GM19397 (cell line): Measurements from ENCODE around the gene FAM171A1.
"Not testable (repeated sequence)": the region's sequence is repeated elsewhere in the genome, so short reads cannot be mapped to it uniquely, and the experiment has no call there.

Experiments used
- ATAC-seq: cut with Tn5 transposase; IDR thresholded peaks from one replicate; pipeline ENCODE4 v1.9.1; 2021; ENCODE audit warnings: mild to moderate bottlenecking, moderate library complexity; ENCODE audit not compliant: unreplicated experiment

The FAM171A1 gene

DNA sequence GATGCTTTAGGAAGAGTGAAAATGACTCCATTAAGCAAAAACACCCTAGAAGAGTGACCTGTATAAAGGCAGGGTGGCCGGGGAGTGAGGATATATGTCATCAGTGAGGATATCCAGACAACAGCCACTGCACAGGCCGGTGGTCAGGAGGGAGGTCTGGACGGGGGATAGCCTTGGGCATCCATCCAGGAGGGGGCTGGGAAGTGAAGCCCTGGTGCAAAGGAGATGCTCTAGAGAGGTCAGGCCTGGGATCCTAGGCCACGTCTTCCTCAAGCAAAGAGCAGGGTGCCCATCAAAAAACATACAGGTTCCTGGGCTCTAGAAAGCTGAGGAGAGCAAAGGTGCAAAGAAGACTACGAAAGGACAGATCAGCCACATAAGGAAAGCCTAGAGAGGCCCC lies 25.6 kb downstream of the FAM171A1 start:
- ATAC-seq: no peak

DNA sequence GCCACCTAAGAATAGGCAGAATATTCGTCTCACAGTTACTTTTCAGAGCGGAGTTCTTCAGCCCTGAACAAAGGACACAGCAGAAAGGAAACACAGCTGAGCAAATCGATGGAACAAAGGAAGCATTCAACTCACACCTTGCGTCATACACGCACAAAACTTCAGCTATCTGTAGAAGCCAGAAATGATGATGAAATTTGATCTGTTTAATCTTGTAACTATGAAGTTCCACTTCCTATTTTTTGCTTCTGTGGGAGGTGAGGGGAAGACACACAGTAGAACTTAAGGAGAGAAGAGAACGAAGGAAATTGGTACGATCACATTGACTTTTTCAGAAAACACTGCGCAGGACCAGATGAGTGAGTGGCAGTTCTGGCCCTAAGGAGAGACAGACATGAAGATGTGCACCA lies 26.2 kb downstream of the FAM171A1 start:
- no peak for ATAC-seq

DNA sequence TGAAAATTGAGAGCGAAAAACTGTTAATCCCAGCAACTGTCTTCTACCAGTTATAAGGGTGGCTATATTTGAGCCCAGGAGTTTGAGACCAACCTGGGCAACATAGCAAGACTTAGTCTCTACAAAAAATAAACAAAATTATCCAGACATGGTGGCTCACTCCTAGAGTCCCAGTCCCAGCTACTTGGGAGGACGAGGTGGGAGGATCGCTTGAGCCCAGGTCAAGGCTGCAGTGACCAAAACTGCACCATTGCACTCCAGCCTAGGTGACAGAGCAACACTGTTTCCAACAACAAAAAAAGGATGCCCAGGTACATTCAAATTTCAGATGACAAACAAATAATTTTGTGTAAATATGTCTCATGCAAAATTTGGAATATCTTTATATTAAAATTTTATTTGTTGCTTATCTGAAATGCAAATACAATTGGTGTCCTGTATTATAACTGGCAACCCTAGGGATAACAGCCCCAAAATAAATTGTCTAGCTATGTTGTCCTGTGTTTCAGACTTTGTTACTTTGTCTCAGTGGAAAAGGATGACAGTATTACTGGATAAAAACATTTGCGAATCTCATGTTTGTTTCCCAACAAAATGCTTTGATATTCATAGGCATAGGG lies 26.7 kb downstream of the FAM171A1 start:
- no peak for ATAC-seq

DNA sequence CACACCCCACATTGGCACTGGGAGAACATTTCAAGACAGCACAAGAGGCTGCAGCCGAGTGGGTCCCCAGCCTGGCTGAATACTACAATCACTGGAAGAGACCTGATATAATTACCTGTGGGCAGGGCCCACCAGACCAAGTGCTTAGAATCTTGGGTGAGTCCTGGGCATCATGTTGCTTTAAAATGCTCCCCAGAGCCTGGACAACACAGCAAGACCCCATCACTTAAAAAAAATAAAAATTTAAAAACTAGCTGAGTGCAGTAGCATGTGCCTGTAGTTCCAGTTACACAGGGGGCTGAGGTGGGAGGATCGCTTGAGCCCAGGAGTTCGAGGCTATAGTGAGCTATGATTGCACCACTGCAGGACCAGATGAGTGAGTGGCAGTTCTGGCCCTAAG lies 28.1 kb downstream of the FAM171A1 start:
- ATAC-seq: no peak

DNA sequence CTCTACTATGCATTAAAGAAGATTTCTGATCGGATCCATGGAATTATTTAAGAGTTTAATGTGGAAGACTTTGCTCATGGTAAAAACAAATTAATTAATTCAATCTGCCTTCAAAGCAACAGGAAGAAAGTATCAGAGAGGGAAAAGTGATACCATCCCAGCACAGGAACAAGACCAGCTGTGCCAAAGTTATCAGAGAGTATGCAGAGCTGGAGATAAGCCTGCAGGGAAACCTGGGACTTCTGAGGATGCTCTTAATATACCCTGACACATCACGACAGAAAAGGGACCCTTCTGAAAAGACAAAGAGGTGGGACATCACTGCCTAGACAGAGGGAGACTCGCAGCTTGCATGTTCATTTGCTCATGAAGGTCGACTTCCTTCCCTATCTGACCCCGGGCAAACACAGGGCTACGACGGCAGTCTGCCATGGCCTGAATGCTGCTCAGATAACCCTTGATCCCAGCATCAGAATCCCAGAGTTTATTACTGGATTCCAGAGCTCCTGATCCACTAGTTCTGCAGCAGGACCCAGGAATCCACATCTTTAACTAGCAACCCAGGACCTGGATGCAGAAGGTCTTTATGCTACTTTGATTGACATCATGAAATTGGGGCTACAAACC lies 29.5 kb downstream of the FAM171A1 start:
- no peak for ATAC-seq

DNA sequence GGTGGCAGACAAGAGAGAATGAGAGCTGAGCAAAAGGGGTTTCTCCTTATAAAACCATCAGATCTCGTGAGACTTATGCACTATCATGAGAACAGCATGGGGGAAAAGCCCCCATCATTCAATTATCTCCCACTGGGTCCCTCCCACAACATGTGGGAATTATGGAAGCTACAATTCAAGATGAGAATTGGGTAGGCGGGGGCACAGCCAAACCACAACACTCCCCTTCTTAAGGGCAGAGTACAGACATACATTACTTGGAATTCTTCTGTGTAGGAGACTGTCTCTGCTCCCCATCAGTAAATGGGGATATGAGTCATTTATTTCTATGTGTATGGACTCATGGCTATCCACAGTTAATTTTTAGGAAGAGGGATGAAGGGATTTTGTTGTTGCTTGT lies 31.2 kb downstream of the FAM171A1 start:
- ATAC-seq: no peak

DNA sequence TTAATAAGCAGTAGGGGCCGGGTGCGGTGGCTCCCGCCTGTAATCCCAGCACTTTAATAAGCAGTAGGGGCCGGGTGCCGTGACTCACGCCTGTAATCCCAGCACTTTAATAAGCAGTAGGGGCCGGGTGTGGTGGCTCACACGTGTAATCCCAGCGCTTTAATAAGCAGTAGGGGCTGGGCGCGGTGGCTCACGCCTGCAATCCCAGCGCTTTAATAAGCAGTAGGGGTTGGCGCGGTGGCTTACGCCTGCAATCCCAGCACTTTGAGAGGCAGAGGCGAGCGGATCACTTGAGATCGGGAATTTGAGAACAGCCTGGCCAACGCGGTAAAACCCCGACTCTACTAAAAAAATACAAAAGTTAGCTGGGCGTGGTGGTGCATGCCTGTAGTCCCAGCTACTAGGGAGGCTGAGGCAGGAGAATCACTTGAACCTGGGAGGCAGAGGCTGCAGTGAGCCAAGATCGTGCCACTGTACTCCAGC lies 33.6 kb downstream of the FAM171A1 start:
- ATAC-seq: not testable (repeated sequence)

DNA sequence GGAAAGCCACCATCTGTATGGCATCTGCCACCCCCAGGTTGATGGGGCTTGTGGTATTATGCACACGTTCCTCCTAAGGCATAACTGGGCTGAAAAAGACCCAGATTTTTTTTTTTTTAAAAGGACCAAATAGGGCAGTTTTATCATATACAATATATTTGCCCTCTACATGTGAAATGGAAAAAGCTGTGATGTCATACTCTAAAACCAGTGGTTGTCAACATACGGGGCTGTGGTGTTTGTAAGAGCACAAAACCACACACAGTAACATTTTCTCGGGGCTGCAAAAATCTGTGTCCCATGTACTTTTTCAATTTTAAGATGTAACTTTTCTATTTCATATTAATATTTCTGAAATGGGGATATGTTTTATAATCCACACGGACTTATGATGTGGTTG lies 34.9 kb downstream of the FAM171A1 start:
- no peak for ATAC-seq

DNA sequence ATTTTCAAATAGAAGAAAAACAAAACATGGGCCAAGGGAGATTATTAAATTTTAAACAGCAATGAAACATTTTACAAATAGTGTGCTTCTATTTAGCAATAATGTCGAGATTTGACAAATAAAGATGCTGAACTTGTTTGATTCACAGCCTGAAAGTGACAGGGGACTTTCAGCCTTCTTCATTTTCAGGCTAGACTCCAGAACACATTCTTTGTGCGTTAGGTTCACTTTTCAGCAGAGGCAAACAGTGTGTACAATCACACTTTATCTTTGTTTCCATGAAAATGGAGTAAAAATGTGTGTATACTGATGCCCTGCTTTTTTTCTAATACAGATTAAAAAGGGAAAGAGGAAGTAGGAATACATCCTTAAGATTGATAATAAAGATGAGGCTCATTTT lies 35.6 kb downstream of the FAM171A1 start:
- no peak for ATAC-seq

DNA sequence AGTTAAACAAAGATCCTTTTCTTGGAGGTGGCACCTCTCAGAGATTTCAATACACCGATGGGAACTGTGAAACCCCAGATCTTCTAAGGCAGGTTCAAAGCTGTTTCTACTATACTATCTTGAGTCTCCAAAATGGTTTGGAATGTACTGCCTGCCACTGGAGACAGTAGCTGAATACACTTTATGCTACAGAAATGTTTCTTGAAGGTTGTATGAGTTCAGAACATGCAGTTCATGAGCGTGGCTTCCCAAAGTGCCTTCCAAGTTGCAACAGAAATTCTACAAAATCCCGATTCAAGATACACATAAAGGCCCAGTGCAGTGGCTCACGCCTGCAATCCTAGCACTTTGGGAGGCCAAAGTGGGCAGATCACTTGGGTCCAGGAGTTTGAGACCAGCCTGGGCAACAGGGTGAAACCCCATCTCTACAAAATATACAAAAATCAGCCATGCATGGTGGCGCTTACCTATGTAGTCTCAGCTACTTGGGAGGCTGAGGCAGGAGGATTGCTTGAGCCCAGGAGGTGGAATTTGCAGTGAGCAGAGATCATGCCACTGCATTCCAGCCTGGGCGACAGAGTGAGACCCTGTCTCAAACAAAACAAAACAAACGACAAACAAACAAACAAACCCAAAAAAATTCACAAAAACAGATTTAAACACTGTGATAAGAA lies 36.3 kb downstream of the FAM171A1 start:
- no peak for ATAC-seq

DNA sequence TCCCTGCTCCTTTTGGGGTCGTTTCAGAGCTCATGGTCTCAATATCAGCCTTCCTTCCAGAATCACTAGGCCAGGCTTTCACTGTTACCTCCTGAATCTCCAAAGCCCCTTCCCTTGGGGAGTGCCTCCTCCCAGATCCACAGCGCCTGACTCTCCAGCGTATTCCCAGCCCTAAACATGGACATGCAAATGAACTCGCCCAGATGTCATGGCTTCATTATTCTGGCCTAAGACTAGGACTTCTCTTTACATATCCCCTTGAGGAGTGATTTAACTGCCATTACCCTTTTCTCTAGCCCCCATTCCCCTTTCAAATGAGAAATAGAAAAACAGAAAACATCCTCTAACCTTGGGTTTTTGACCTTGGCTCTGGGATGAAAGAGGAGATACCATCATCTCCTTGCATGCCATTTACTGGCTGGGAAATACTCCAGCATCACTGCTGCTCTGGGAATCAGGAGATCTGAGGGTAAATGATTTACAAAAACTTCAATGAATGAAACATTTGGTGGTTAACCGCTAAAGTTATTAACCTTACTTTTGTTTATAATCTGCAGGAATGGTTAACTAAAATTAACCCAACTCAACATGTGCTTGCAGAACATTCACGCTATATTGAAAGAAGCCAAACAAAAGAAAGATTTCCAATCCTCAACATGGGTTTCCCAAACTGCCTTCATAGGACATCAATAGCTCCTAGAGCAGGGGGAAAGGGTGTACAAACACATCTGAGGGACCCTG lies 37.0 kb downstream of the FAM171A1 start:
- ATAC-seq: no peak

DNA sequence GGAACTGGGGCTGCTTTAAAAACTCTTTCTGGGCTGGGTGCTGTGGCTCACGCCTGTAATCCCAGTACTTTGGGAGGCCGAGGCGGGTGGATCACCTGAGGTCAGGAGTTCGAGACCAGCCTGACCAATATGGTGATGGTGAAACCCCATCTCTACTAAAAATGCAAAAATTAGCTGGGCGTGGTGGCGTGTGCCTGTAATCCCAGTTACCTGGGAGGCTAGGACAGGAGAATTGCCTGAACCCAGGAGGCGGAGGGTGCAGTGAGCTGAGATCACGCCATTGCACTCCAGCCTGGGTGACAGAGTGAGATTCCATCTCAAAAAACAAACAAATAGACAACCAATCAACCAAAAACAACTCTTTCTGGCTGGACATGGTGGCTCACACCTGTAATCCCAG lies 37.9 kb downstream of the FAM171A1 start:
- ATAC-seq: not testable (repeated sequence)

DNA sequence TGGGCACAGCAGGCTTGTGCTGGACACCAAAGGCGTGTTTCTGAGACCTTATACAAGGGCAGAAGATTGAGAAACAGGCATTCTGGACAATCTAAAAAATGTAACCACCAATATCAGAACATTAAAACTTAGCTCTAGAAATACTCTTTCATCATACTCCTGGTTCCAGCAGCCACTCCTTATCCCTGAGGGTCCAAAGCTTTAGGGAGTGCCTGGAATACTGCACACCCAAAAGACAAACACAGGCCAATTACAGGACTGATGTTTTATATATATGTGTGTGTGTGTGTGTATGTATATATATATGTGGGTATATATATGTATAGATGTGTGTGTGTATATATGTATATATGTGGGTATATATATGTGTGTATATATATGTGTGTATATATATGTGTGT lies 39.6 kb downstream of the FAM171A1 start:
- no peak for ATAC-seq

DNA sequence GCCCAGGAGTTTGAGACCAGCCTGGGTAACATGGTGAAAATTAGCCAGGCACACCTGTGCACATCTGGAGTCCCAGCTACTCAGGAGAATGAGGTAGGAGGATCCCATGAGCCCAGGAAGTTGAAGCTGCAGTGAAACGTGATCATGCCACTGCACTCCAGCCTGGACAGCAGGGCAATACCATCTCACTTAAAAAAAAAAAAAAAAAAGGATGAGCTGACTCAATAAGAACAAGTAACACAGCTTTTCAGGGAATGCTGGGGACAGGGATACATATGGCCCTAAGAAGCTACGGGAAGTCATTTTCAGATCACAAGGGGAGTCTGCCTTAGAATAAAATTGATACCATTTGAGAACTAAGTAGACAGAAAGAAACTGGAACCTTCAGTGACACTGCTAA lies 41.7 kb downstream of the FAM171A1 start:
- no peak for ATAC-seq

DNA sequence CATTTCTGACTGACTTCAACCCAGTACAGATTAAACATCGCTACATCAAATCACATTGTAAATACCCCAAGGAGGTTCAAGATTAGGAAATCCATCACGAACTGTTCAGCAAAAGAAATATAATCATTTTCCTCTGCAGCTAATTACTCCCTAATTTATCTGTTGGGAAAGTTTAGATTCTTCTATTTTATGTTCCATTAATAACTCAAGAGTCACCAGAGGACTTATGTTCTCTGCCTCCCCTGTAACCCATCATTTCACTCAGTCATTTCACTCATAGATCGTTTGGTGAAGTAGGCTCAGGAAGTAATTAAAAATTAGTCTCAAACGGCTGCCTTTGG lies 45.2 kb downstream of the FAM171A1 start:
- no peak for ATAC-seq

DNA sequence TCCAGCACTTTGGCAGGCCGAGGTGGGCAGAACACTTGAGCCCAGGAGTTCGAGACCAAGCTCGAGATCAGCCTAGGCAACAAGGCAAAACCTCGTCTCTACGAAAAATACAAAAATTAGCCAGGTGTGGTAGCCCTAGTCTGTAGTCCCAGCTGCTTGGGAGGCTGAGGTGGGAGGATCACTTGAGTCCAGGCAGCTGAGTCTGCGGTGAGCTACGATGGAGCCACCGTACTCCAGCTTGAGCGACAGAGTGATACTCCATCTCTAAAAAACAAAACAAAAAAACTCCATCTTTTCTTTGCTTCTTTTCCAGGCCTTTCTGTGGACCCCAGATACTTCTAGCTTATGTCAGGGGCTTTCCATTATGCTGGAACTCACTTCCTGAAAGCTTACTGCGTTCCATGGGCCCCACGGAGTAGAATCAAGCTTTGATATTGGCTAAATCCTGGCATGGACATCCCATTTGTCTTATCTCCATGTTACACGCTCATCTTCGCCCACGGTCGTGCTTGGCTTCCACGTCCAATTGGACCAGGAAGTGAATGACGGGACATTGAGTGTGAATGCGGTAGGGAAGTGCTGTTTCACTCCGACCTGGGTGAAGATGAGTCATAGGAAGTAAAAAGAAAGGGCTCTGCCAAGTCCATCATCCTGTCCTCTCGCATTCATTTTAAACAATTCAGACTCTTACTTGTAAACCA lies 45.7 kb downstream of the FAM171A1 start:
- ATAC-seq: no peak

DNA sequence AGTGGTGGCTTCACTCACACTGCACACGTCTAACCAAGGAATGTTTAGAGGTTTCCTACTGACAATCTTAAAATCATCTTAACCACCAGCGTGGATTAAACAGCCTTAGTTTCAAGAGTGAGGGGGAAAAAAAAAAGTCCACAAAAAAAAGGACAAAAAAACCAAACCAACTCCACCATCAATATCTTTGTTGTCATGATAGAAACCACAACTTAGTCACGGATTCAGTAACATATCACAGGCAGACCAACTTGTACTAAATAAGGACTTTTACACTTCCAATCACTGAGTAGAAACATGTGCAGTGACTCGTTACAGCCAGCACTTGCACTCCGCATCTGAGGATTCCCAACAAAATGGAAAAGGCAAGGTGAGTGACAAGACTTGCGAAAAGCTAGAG lies 46.5 kb downstream of the FAM171A1 start:
- ATAC-seq: no peak

DNA sequence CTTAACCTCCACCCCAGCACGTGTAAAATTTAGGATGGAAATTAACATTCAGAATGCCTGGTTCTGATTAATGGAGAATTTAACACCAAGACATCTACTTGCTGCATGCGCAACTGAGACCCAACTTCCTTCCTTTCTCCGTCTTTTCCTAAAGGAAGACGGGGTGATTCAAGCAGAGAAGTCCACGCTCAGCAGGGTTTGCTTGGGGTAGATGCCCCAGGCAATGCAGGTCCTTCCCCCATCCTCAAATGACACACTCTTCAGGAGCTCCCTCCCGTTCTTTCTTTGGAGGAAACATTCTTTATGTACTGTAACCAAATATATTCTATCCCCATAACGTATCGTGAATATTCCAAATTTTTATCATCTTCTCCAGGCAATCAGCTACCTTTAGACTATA lies 47.0 kb downstream of the FAM171A1 start:
- no peak for ATAC-seq

DNA sequence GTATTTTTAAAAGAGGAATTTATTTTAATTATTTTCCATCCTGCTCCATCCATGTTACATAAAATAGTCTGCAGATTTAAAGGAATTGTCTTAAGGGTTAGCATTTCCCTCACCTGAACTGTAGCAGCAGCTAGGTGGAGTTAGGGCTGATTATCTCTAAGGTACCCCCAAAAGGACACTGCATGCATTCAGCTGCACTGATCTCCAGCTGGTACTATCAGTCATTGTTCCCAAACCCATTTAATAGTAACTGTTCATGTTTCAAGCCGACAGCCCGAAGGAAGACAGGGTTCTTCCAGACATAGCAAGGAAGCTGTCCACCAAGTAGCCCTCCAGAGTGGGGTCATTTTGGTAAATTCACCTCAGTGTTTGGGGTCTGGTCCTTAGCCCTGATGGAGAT lies 48.7 kb downstream of the FAM171A1 start:
- ATAC-seq: no peak

DNA sequence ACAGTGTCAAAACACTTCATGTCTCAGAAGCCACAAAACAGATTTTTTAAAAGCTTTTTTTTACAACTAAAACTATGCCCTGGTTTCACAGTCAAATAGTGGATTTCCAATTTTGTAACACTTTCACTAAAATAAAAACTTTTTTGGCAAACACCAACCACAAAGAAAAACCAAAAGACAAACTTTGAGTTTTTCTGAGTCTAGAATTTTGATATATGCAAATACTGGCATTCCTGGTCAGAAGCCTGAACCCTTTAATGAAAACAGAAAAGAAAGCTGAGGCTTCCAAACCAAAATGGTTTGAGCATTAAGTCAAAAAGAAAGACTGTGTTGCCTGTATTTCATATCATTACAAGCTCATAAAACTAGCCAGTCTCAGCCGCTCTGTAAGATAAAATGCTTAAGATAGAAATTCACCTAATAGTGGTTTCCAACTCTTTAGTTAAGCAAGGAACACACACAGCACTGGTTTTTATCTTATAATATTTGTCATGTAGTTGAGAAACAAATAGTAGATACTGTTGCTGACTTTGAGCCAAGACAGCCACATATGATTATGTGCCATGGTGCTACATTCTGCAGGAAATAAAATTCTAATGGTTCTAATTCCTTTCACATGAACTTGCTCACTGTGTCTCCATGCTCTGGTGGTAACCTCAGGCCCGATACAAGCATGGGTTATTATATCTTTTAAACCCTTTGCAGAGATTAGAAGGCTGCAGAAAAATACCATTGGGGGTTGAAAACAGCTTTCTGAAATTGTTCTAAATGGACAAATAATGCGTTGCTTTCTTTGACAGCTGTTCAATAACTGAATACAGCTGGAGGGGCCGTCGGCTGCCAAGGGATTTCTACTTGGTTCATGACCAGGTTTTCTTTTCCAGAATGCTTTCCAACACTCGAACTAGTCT lies 49.4 kb downstream of the FAM171A1 start:
- ATAC-seq: no peak
